HFF-Myc (cell line): Measurements from ENCODE around the gene ITIH5.

Source experiments
- DNase-seq: peaks from one replicate; pipeline ENCODE4 v3.0.0-alpha.2; 2011; ENCODE audit warnings: low read depth; ENCODE audit errors: extremely low read depth
- H3K4me3 ChIP-seq: replicated peaks from 2 replicates; pipeline ENCODE4 v1.5.1; 2011; ENCODE audit warnings: low read depth, mild to moderate bottlenecking, control low read depth, low read length
- TF ChIP-seq, protein P1 (sequence below): IDR thresholded peaks from 2 replicates; pipeline ENCODE4 v1.5.1; 2012; ENCODE audit warnings: mild to moderate bottlenecking, low read depth, low read length, control low read depth; ENCODE audit errors: missing control alignments

The ITIH5 gene

GRCh38 chr10:7537126-7537525, 129.6 kb downstream of the ITIH5 start:
- H3K4me3 ChIP-seq = no peak overlapping the region
- no peak for DNase-seq
- TF ChIP-seq, protein P1, sequence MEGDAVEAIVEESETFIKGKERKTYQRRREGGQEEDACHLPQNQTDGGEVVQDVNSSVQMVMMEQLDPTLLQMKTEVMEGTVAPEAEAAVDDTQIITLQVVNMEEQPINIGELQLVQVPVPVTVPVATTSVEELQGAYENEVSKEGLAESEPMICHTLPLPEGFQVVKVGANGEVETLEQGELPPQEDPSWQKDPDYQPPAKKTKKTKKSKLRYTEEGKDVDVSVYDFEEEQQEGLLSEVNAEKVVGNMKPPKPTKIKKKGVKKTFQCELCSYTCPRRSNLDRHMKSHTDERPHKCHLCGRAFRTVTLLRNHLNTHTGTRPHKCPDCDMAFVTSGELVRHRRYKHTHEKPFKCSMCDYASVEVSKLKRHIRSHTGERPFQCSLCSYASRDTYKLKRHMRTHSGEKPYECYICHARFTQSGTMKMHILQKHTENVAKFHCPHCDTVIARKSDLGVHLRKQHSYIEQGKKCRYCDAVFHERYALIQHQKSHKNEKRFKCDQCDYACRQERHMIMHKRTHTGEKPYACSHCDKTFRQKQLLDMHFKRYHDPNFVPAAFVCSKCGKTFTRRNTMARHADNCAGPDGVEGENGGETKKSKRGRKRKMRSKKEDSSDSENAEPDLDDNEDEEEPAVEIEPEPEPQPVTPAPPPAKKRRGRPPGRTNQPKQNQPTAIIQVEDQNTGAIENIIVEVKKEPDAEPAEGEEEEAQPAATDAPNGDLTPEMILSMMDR = no peak

- H3K4me3 ChIP-seq = no peak overlapping the region
- TF ChIP-seq, protein P1 = no peak
- DNase-seq = no peak
Observed at GRCh38 chr10:7534480-7534852, 132.3 kb downstream of the ITIH5 start.

DNA sequence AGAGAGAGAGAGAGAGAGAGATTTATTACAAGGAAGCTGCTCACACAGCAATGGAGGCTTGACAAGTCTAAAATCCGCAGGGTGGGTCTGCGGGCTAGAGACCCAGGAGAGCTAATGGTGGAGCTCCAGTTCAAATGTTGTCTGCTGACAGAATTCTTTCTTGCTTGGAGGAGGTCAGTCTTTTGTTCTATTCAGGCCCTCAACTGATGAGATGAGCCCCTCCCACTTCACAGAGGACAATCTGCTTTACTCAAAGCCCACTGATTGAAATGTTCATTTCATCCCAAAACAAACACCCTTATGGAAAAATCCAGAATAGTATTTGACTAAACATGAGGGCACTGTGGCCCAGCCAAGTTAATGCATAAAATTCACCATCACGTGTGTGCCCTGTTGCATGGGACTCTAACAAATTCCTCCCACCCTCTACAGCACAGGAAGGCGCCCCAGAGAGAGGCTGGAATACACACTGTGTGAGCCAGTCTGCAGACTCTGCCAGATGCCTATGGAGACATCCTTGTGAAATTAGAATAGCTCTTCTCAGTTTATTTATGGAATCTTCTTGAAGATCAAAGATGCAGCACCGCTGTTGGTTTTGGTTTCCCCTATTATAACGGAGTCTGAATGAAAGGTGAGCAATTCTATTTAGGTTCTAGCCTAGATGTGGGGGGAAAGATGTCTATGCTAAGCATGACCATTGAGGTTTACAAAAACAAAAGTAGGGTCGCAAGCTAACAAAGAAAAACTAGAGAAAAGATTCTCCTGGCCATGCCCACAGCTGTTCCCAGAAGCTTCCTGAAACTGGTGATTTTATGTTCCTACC, 132.9 kb downstream of the ITIH5 start:
- H3K4me3 ChIP-seq = no peak overlapping the region
- TF ChIP-seq, protein P1 = no peak
- no peak for DNase-seq

DNA sequence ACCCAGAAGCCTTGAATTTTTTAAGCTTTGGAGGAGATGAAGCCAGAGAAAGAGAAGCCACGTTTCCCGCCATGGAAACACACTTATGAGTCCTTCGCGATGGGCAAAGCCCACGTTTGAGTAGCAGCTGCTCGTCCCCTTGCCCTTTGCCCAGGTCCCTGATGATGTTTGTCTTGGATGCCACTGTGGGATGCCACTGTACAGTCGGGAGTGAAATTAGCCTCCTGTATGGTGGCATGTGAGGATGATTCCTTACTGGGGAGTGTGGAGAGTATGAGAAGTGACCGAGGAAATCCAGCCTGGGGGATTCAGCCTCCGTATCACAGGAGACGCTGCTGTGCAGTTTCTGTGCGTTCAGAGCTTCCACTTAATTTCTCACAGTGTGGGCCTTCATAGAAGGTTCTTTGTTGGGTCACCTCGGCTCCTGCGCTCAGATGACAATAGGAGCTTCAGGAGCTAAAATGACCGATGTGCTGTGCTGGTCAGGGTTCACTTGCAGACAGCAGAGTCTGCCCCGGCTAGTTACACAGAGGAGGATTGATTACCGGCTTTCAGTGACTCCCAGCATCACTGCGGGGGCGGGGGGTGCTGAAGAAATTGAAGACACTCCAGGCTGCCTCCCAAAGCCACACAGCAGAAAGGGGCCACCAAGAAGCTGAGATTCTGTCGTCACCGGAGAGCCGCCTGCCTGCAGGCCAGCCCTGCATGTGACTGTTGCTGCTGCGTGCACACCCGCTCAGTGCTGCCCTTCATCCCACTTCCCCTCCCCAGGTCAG, 133.9 kb downstream of the ITIH5 start:
- H3K4me3 ChIP-seq = no peak overlapping the region
- no peak for DNase-seq
- TF ChIP-seq, protein P1 = no peak

GRCh38 chr10:7529638-7530037, 137.1 kb downstream of the ITIH5 start:
- TF ChIP-seq, protein P1 = no peak
- DNase-seq = no peak

DNA sequence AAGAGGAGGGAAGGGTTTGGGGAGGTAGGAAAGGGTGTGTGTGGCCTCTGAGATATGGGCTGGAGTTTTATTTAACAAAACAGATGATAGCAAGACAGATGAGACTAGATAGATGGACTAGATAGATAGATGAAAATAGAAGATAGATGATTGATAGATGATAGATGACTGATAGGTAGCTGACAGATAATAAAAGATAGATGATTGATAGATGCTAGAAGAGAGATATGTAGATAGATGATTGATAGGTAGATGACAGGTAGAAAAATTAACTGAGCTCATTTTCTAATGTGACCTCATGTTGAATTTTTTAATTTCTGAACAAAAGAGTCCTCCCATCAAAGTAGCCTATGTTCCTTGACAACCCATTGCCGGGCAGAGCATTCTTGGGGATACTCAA, 139.3 kb downstream of the ITIH5 start:
- no peak overlapping the region for H3K4me3 ChIP-seq
- DNase-seq = no peak
- TF ChIP-seq, protein P1 = no peak

More at GRCh38 chr10:7529638-7530037, 137.1 kb downstream of the ITIH5 start:
- no peak overlapping the region for H3K4me3 ChIP-seq
